Liver (tissue), 9 donors: ENCODE results near the gene TOLLIP. TPM values are rescaled to one million over a fixed set of nuclear protein-coding genes. Genes with fewer than 3 reads are reported as not detected.

Experiments used
- DNase-seq: peaks from one replicate; pipeline ENCODE4 v3.0.0-alpha.2; 2017; ENCODE audit warnings: low spot score
- H3K27ac ChIP-seq, 2 donors: one replicate each; pipeline ENCODE4 v1.7.0; 2013; ENCODE audit warnings: inconsistent platforms in 2 of 2, low read length in 2 of 2, control low read depth in 1 of 2, low read depth in 1 of 2, mild to moderate bottlenecking in 1 of 2
- H3K27me3 ChIP-seq, 4 donors: one replicate each; pipeline versions ENCODE4 v1.6.1 to v1.7.0; 2013; ENCODE audit warnings: low read length in 3 of 4, inconsistent platforms in 1 of 4, mild to moderate bottlenecking in 1 of 4, moderate library complexity in 1 of 4; ENCODE audit not compliant: control insufficient read depth in 4 of 4, insufficient read depth in 4 of 4
- H3K36me3 ChIP-seq, 4 donors: one replicate each; pipeline versions ENCODE4 v1.6.1 to v1.7.0; 2013; ENCODE audit warnings: low read length in 3 of 4, mild to moderate bottlenecking in 3 of 4, low read depth in 1 of 4, moderate library complexity in 1 of 4; ENCODE audit not compliant: control insufficient read depth in 4 of 4, insufficient read depth in 3 of 4
- H3K4me1 ChIP-seq, 4 donors: one replicate each; pipeline versions ENCODE4 v1.6.1 to v1.7.0; 2013; ENCODE audit warnings: low read length in 3 of 4, mild to moderate bottlenecking in 3 of 4, moderate library complexity in 1 of 4; ENCODE audit not compliant: control insufficient read depth in 4 of 4, insufficient read depth in 4 of 4
- H3K4me3 ChIP-seq, 3 donors: one replicate each; pipeline versions ENCODE4 v1.6.1 to v1.7.0; 2013; ENCODE audit warnings: low read length in 3 of 3, control low read depth in 1 of 3, low read depth in 1 of 3, mild to moderate bottlenecking in 1 of 3
- H3K9ac ChIP-seq, 2 donors: one replicate each; pipeline ENCODE4 v1.7.0; 2013; ENCODE audit warnings: low read length in 2 of 2, mild to moderate bottlenecking in 2 of 2, moderate library complexity in 2 of 2, control low read depth in 1 of 2, low read depth in 1 of 2
- H3K9me3 ChIP-seq, 4 donors: one replicate each; pipeline versions ENCODE4 v1.6.1 to v1.7.0; 2013; ENCODE audit warnings: low read length in 3 of 4; ENCODE audit not compliant: control insufficient read depth in 4 of 4
- EGR1 ChIP-seq, 2 donors: IDR thresholded peaks; 2 replicates each; pipeline ENCODE4 v1.6.1; 2016 to 2018; ENCODE audit warnings: antibody characterized with exemption in 2 of 2, low read depth in 2 of 2
- FOXA1 ChIP-seq: IDR thresholded peaks from 2 replicates; pipeline ENCODE4 v1.6.1; 2016; ENCODE audit warnings: antibody characterized with exemption
- FOXA2 ChIP-seq: IDR thresholded peaks from 2 replicates; pipeline ENCODE4 v1.6.1; 2016; ENCODE audit warnings: antibody characterized with exemption
- GABPA ChIP-seq, 2 donors: IDR thresholded peaks in 1 of 2; conservative IDR thresholded peaks in 1 of 2; 2 replicates each; pipeline ENCODE4 v1.6.1; 2016; ENCODE audit warnings: antibody characterized with exemption in 2 of 2, mild to moderate bottlenecking in 1 of 2, moderate library complexity in 1 of 2
- HNF4A ChIP-seq, 2 donors: conservative IDR thresholded peaks; 2 replicates each; pipeline ENCODE4 v1.6.1; 2016; ENCODE audit warnings: antibody characterized with exemption in 2 of 2, mild to moderate bottlenecking in 2 of 2
- HNF4G ChIP-seq: IDR thresholded peaks from 2 replicates; pipeline ENCODE4 v1.6.1; 2016; ENCODE audit warnings: antibody characterized with exemption
- JUND ChIP-seq, 2 donors: IDR thresholded peaks; 2 replicates each; pipeline ENCODE4 v1.6.1; 2016; ENCODE audit warnings: antibody characterized with exemption in 2 of 2
- NR2F2 ChIP-seq: IDR thresholded peaks from 2 replicates; pipeline ENCODE4 v1.6.1; 2016; ENCODE audit warnings: antibody characterized with exemption
- RAD21 ChIP-seq, 2 donors: IDR thresholded peaks; 2 replicates each; pipeline ENCODE4 v1.6.1; 2016; ENCODE audit warnings: antibody characterized with exemption in 2 of 2, mild to moderate bottlenecking in 2 of 2
- RXRA ChIP-seq, 2 donors: IDR thresholded peaks; 2 replicates each; pipeline ENCODE4 v1.6.1; 2017 to 2018; ENCODE audit warnings: antibody characterized with exemption in 2 of 2, mild to moderate bottlenecking in 1 of 2
- SP1 ChIP-seq: IDR thresholded peaks from 2 replicates; pipeline ENCODE4 v1.6.1; 2018; ENCODE audit warnings: antibody characterized with exemption, mild to moderate bottlenecking
- TAF1 ChIP-seq: conservative IDR thresholded peaks from 2 replicates; pipeline ENCODE4 v1.6.1; 2016; ENCODE audit warnings: antibody characterized with exemption, mild to moderate bottlenecking
- YY1 ChIP-seq: IDR thresholded peaks from 2 replicates; pipeline ENCODE4 v1.6.1; 2016; ENCODE audit warnings: antibody characterized with exemption, mild to moderate bottlenecking
- WGBS: extraction: QIAGEN DNeasy Blood & Tissue Kit; methylation state at CpG from one replicate; pipeline ENCODE4 v1.1.7; 2013; 5-methylcytosine and 5-hydroxymethylcytosine counted together
- polyA plus RNA-seq, 2 donors: library from polyadenylated mRNA; stranded (reverse) in 1 of 2; unstranded in 1 of 2; fragments of 200-250 nt in 1 of 2; fragments of >200 nt in 1 of 2; fragmentation: Nextera tagmentation in 1 of 2; extraction: Ambion mirVana in 1 of 2; gene quantifications; one replicate each; pipeline versions ENCODE4 v1.2.1 to v1.2.3, GENCODE V29; 2013 to 2015
- total RNA-seq, 2 donors: library from RNA; depleted of rRNA; stranded (reverse); fragments of >200 nt; gene quantifications; one replicate each; pipeline ENCODE4 v1.2.3, GENCODE V29; 2014
- TF ChIP-seq, protein P1 (sequence below): IDR thresholded peaks from 2 replicates; pipeline ENCODE4 v1.6.1; 2016; ENCODE audit warnings: antibody characterized with exemption
- TF ChIP-seq, protein P2 (sequence below): IDR thresholded peaks from 2 replicates; pipeline ENCODE4 v1.6.1; 2016; ENCODE audit warnings: antibody characterized with exemption
- TF ChIP-seq, protein P3 (sequence below): IDR thresholded peaks from 2 replicates; pipeline ENCODE4 v1.6.1; 2016; ENCODE audit warnings: antibody characterized with exemption
- TF ChIP-seq, protein P4 (sequence below): IDR thresholded peaks from 2 replicates; pipeline ENCODE4 v1.6.1; 2016; ENCODE audit warnings: antibody characterized with exemption, mild to moderate bottlenecking
- donor health status: healthy.
- donor health status: healthy.
- donor health status: healthy.
- donor health status: healthy.
- donor health status: healthy.

Gene TOLLIP
- total and polyA plus RNA-seq, 4 donors = 27.5 to 102 (median 72.9) TPM

DNA sequence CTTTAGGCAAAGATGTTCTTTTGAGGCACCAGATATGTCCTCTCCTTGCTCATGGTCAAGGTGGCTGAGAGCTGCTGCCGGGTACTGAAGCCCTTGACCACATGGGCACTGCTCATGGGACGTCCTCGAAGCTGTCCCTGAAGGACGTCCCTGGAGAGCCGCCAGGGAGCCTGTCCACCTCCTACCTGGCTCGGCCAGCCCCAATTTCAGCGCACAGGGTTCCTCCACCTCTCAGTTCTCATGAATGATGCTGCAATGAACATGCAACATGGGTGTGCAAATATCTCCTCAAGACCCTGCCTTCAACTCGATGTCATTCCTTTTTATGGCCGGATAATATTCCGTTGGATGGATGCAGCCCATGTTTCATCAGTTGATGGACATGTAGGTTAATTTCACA lies 24.4 kb upstream of the TOLLIP start:
- 95% methylated on average over 10 of the region's 10 CpGs for WGBS
- H3K9ac ChIP-seq = no peak overlapping the region
- no peak overlapping the region for H3K27ac ChIP-seq
- no peak overlapping the region for H3K4me3 ChIP-seq
- TF ChIP-seq SP1 (no peak), FOXA1 (no peak), JUND (IDR thresholded peaks at IDR 0.05) (no peak), FOXA2 (no peak), TAF1 (no peak), EGR1 (IDR thresholded peaks at IDR 0.05; ENCODE audit: low read depth in 2 of 2) (no peak), RAD21 (IDR thresholded peaks at IDR 0.05) (no peak), RXRA (IDR thresholded peaks at IDR 0.05) (no peak)
- TF ChIP-seq, protein P1, sequence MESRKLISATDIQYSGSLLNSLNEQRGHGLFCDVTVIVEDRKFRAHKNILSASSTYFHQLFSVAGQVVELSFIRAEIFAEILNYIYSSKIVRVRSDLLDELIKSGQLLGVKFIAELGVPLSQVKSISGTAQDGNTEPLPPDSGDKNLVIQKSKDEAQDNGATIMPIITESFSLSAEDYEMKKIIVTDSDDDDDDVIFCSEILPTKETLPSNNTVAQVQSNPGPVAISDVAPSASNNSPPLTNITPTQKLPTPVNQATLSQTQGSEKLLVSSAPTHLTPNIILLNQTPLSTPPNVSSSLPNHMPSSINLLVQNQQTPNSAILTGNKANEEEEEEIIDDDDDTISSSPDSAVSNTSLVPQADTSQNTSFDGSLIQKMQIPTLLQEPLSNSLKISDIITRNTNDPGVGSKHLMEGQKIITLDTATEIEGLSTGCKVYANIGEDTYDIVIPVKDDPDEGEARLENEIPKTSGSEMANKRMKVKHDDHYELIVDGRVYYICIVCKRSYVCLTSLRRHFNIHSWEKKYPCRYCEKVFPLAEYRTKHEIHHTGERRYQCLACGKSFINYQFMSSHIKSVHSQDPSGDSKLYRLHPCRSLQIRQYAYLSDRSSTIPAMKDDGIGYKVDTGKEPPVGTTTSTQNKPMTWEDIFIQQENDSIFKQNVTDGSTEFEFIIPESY = no peak
- TF ChIP-seq, protein P2, sequence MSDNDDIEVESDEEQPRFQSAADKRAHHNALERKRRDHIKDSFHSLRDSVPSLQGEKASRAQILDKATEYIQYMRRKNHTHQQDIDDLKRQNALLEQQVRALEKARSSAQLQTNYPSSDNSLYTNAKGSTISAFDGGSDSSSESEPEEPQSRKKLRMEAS = no peak
- H3K27me3 ChIP-seq = no peaks in the 10 kb centered on the region
- no peaks in the 10 kb centered on the region for H3K36me3 ChIP-seq
- no peak for DNase-seq
- peaks cover 8 to 15% (median 11%) of the 10 kb centered on the region in 4 donors for H3K4me1 ChIP-seq
- no peaks in the 10 kb centered on the region for H3K9me3 ChIP-seq

DNA sequence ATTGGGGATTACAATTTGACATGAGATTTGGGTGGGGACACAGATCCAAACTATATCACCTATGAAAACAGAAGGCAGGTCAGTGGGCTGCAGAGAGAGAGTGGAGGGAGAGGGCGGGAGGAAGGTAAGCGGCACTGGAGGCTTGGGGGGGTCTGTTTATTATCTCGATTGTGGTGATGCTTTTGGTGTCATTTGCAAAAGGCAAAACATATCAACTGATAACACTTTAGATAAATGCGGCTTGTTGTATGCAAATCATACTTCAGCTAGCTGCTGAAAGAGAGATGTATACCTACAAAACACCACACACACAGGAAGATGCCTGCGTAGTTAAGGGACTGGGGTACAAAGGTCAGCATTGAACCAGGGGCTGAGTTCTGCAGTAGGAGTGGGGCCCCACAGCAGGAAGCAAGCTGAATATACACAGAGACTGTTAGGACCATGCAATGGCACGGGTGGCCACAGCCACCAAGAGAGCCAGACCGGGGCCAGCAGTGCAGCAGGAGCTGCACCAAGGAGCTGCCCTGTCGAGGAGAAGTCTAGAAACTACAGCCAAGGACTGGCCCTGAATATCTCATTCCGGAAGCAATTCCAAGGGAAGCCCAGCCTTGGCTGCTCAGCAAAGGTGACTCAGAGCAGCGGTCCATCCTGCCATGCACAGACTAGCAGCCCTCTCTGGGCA lies 23.8 kb upstream of the TOLLIP start:
- H3K27me3 ChIP-seq = no peaks in the 10 kb centered on the region
- no peaks in the 10 kb centered on the region for H3K9me3 ChIP-seq
- peaks cover 8 to 15% (median 11%) of the 10 kb centered on the region in 4 donors for H3K4me1 ChIP-seq
- DNase-seq = no peak
- H3K27ac ChIP-seq = no peak overlapping the region
- TF ChIP-seq, protein P3, sequence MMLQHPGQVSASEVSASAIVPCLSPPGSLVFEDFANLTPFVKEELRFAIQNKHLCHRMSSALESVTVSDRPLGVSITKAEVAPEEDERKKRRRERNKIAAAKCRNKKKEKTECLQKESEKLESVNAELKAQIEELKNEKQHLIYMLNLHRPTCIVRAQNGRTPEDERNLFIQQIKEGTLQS = no peak
- TF ChIP-seq SP1 = no peak
- TF ChIP-seq RXRA (IDR thresholded peaks at IDR 0.05) = no peak
- TF ChIP-seq FOXA2 = no peak
- no peak for TF ChIP-seq EGR1 (IDR thresholded peaks at IDR 0.05; ENCODE audit: low read depth in 2 of 2)
- TF ChIP-seq HNF4A (conservative IDR thresholded peaks at IDR 0.05) = no peak
- TF ChIP-seq, protein P2 = no peak
- TF ChIP-seq NR2F2 = no peak
- no peak for TF ChIP-seq RAD21 (IDR thresholded peaks at IDR 0.05)
- TF ChIP-seq HNF4G = no peak
- TF ChIP-seq GABPA (IDR thresholded peaks at IDR 0.05 in 1 of 2, conservative IDR thresholded peaks at IDR 0.05 in 1 of 2) = no peak
- WGBS = 77% methylated on average over 10 of the region's 10 CpGs
- H3K9ac ChIP-seq = no peak overlapping the region
- no peaks in the 10 kb centered on the region for H3K36me3 ChIP-seq
- H3K4me3 ChIP-seq = no peak overlapping the region

DNA sequence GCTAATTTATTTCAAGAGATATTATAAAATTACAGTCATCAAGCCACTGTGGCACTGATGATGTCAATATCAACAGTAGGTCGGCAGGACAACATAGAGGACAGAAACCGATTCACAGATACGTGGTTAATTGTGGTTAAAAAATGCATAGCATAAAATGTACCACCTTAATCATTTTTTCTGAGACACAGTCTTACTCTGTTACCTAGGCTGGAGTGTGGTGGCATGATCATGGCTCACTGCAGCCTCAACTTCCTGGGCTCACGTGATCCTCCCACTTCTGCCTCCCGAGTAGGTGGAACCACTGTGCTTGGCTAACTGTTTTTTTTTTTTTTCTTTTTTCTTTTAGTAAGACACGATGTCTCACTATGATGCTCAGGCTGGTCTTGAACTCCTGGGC lies 21.0 kb upstream of the TOLLIP start:
- Histone ChIP-seq H3K27me3 (peaks cover 0 to 9% (median 0%) of the 10 kb centered on the region in 4 donors), H3K27ac (no peak overlapping the region), H3K36me3 (no peaks in the 10 kb centered on the region), H3K9me3 (peaks cover 0 to 4% (median 0%) of the 10 kb centered on the region in 4 donors), H3K9ac (no peak overlapping the region), H3K4me3 (no peak overlapping the region), H3K4me1 (peaks cover 2 to 4% (median 3%) of the 10 kb centered on the region in 4 donors)
- 87% methylated on average over 6 of the region's 6 CpGs for WGBS
- DNase-seq = no peak
- TF ChIP-seq, protein P2 = no peak
- TF ChIP-seq GABPA (IDR thresholded peaks at IDR 0.05 in 1 of 2, conservative IDR thresholded peaks at IDR 0.05 in 1 of 2) (no peak), FOXA1 (no peak), TAF1 (no peak), EGR1 (IDR thresholded peaks at IDR 0.05; ENCODE audit: low read depth in 2 of 2) (no peak), RAD21 (IDR thresholded peaks at IDR 0.05) (no peak), NR2F2 (no peak), YY1 (no peak), RXRA (IDR thresholded peaks at IDR 0.05) (no peak), FOXA2 (no peak), JUND (IDR thresholded peaks at IDR 0.05) (no peak), HNF4G (no peak)
- TF ChIP-seq, protein P4, sequence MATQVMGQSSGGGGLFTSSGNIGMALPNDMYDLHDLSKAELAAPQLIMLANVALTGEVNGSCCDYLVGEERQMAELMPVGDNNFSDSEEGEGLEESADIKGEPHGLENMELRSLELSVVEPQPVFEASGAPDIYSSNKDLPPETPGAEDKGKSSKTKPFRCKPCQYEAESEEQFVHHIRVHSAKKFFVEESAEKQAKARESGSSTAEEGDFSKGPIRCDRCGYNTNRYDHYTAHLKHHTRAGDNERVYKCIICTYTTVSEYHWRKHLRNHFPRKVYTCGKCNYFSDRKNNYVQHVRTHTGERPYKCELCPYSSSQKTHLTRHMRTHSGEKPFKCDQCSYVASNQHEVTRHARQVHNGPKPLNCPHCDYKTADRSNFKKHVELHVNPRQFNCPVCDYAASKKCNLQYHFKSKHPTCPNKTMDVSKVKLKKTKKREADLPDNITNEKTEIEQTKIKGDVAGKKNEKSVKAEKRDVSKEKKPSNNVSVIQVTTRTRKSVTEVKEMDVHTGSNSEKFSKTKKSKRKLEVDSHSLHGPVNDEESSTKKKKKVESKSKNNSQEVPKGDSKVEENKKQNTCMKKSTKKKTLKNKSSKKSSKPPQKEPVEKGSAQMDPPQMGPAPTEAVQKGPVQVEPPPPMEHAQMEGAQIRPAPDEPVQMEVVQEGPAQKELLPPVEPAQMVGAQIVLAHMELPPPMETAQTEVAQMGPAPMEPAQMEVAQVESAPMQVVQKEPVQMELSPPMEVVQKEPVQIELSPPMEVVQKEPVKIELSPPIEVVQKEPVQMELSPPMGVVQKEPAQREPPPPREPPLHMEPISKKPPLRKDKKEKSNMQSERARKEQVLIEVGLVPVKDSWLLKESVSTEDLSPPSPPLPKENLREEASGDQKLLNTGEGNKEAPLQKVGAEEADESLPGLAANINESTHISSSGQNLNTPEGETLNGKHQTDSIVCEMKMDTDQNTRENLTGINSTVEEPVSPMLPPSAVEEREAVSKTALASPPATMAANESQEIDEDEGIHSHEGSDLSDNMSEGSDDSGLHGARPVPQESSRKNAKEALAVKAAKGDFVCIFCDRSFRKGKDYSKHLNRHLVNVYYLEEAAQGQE = no peak
- TF ChIP-seq, protein P1 = no peak
